GM21619 (cell line): Measurements from ENCODE around the gene CAMTA1.
"Not testable (repeated sequence)": the region's sequence is repeated elsewhere in the genome, so short reads cannot be mapped to it uniquely, and the experiment has no call there.

ENCODE experiments used
- ATAC-seq: cut with Tn5 transposase; IDR thresholded peaks from one replicate; pipeline ENCODE4 v1.9.1; 2021; ENCODE audit not compliant: unreplicated experiment

CAMTA1 gene

GRCh38 chr1:7326366-7326765, 541.1 kb downstream of the CAMTA1 start:
- no peak for ATAC-seq

GRCh38 chr1:7327849-7328248, 542.6 kb downstream of the CAMTA1 start:
- no peak for ATAC-seq

- ATAC-seq, result no peak
These were observed 544.8 kb downstream of the CAMTA1 start for GRCh38 chr1:7329868-7330615.

GRCh38 chr1:7330726-7331125, 545.5 kb downstream of the CAMTA1 start:
- not testable (repeated sequence) for ATAC-seq

- no peak for ATAC-seq
These were observed 546.8 kb downstream of the CAMTA1 start for GRCh38 chr1:7331926-7332535.

GRCh38 chr1:7333094-7333493, 547.8 kb downstream of the CAMTA1 start:
- ATAC-seq, result no peak

- ATAC-seq, result no peak
These were observed 548.4 kb downstream of the CAMTA1 start for GRCh38 chr1:7333620-7334019.

- no peak for ATAC-seq
These were observed 549.3 kb downstream of the CAMTA1 start for GRCh38 chr1:7334475-7335035.

GRCh38 chr1:7335224-7335879, 550.1 kb downstream of the CAMTA1 start:
- no peak for ATAC-seq

GRCh38 chr1:7338439-7338838, 553.2 kb downstream of the CAMTA1 start:
- ATAC-seq, result no peak

- no peak for ATAC-seq
These were observed 553.8 kb downstream of the CAMTA1 start for GRCh38 chr1:7339014-7339413.

- ATAC-seq, result no peak
These were observed 554.7 kb downstream of the CAMTA1 start for GRCh38 chr1:7339953-7340352.

- ATAC-seq, result no peak
These were observed 556.1 kb downstream of the CAMTA1 start for GRCh38 chr1:7341145-7341905.

GRCh38 chr1:7343882-7344281, 558.6 kb downstream of the CAMTA1 start:
- ATAC-seq, result no peak

GRCh38 chr1:7344299-7344698, 559.0 kb downstream of the CAMTA1 start:
- ATAC-seq, result no peak

- no peak for ATAC-seq
These were observed 560.3 kb downstream of the CAMTA1 start for GRCh38 chr1:7345516-7345915.

- ATAC-seq, result no peak
These were observed 560.9 kb downstream of the CAMTA1 start for GRCh38 chr1:7346070-7346596.

- no peak for ATAC-seq
These were observed 561.6 kb downstream of the CAMTA1 start for GRCh38 chr1:7346600-7347570.

GRCh38 chr1:7348073-7348472, 562.8 kb downstream of the CAMTA1 start:
- no peak for ATAC-seq

- ATAC-seq, result no peak
These were observed 563.3 kb downstream of the CAMTA1 start for GRCh38 chr1:7348580-7348979.
